ENCODE results near the gene PIK3R1.

Gene PIK3R1

GRCh38 chr5:68343421-68343826, 127.9 kb downstream of the PIK3R1 start:
- Histone ChIP-seq H3K36me3 (no peaks in the 10 kb centered on the region), H3K9me3 (no peaks in the 10 kb centered on the region), H3K27me3 (no peaks in the 10 kb centered on the region), H3K4me1 (peaks cover 14% of the 10 kb centered on the region), H3K4me3 (ENCODE audit: low read depth, low read length) (no peak overlapping the region)
- TF ChIP-seq CTCF (IDR thresholded peaks at IDR 0.05; ENCODE audit: low read depth, low read length): no peak
- DNase-seq: no peak

GRCh38 chr5:68344447-68345111, 129.0 kb downstream of the PIK3R1 start:
- TF ChIP-seq CTCF (IDR thresholded peaks at IDR 0.05; ENCODE audit: low read depth, low read length): no peak
- Histone ChIP-seq H3K36me3 (no peaks in the 10 kb centered on the region), H3K27me3 (no peaks in the 10 kb centered on the region), H3K4me1 (peaks cover 14% of the 10 kb centered on the region), H3K4me3 (ENCODE audit: low read depth, low read length) (no peak overlapping the region), H3K9me3 (no peaks in the 10 kb centered on the region)
- no peak for DNase-seq

GRCh38 chr5:68345171-68345570, 129.6 kb downstream of the PIK3R1 start:
- Histone ChIP-seq H3K27me3 (no peaks in the 10 kb centered on the region), H3K4me3 (ENCODE audit: low read depth, low read length) (no peak overlapping the region), H3K9me3 (no peaks in the 10 kb centered on the region), H3K4me1 (peaks cover 14% of the 10 kb centered on the region), H3K36me3 (no peaks in the 10 kb centered on the region)
- no peak for DNase-seq
- no peak for TF ChIP-seq CTCF (IDR thresholded peaks at IDR 0.05; ENCODE audit: low read depth, low read length)

GRCh38 chr5:68345582-68345981, 130.0 kb downstream of the PIK3R1 start:
- H3K4me3 ChIP-seq (ENCODE audit: low read depth, low read length): no peak overlapping the region
- no peak for DNase-seq

GRCh38 chr5:68347536-68347935, 132.0 kb downstream of the PIK3R1 start:
- Histone ChIP-seq H3K36me3 (no peaks in the 10 kb centered on the region), H3K9me3 (no peaks in the 10 kb centered on the region), H3K4me3 (ENCODE audit: low read depth, low read length) (no peak overlapping the region), H3K27me3 (no peaks in the 10 kb centered on the region), H3K4me1 (peaks cover 14% of the 10 kb centered on the region)
- no peak for TF ChIP-seq CTCF (IDR thresholded peaks at IDR 0.05; ENCODE audit: low read depth, low read length)
- DNase-seq: no peak

More at GRCh38 chr5:68345582-68345981, 130.0 kb downstream of the PIK3R1 start:
- peaks cover 14% of the 10 kb centered on the region for H3K4me1 ChIP-seq
- H3K27me3 ChIP-seq: no peaks in the 10 kb centered on the region
- no peak for TF ChIP-seq CTCF (IDR thresholded peaks at IDR 0.05; ENCODE audit: low read depth, low read length)
- no peaks in the 10 kb centered on the region for H3K9me3 ChIP-seq
- H3K36me3 ChIP-seq: no peaks in the 10 kb centered on the region

GRCh38 chr5:68348447-68349222, 133.1 kb downstream of the PIK3R1 start:
- Histone ChIP-seq H3K4me1 (peaks cover 14% of the 10 kb centered on the region), H3K4me3 (ENCODE audit: low read depth, low read length) (no peak overlapping the region), H3K27me3 (no peaks in the 10 kb centered on the region), H3K36me3 (no peaks in the 10 kb centered on the region), H3K9me3 (no peaks in the 10 kb centered on the region)
- no peak for DNase-seq
- TF ChIP-seq CTCF (IDR thresholded peaks at IDR 0.05; ENCODE audit: low read depth, low read length): no peak
